Lung (tissue), 12 donors: ENCODE data around the gene FAM181B. TPM values are rescaled to one million over a fixed set of nuclear protein-coding genes. Genes with fewer than 3 reads are reported as not detected.

Experiments used
- ATAC-seq: fragments of 200-7000 bp; cut with Tn5 transposase; one replicate; pipeline ENCODE4 v1.9.1; 2020; ENCODE audit warnings: moderate number of reproducible peaks; ENCODE audit not compliant: insufficient read depth, low FRiP score
- DNase-seq, 3 donors: peaks; one replicate each; pipeline ENCODE4 v3.0.0-alpha.2; 2013 to 2017
- H3K27ac ChIP-seq, 2 donors: one replicate each; pipeline ENCODE4 v1.5.1; 2013; ENCODE audit warnings: mild to moderate bottlenecking in 2 of 2, moderate library complexity in 2 of 2, control low read depth in 1 of 2, inconsistent platforms in 1 of 2, low read depth in 1 of 2, low read length in 1 of 2
- H3K27me3 ChIP-seq, 3 donors: one replicate each; pipeline ENCODE4 v1.5.1; 2013; ENCODE audit warnings: low read length in 2 of 3; ENCODE audit not compliant: control insufficient read depth in 3 of 3, insufficient read depth in 3 of 3
- H3K36me3 ChIP-seq, 4 donors: one replicate each; pipeline ENCODE4 v1.5.1; 2013; ENCODE audit warnings: low read length in 4 of 4, mild to moderate bottlenecking in 1 of 4, moderate library complexity in 1 of 4; ENCODE audit not compliant: control insufficient read depth in 4 of 4, insufficient read depth in 4 of 4
- H3K4me1 ChIP-seq, 5 donors: one replicate each; pipeline ENCODE4 v1.5.1; 2013; ENCODE audit warnings: low read length in 5 of 5, mild to moderate bottlenecking in 2 of 5, moderate library complexity in 1 of 5; ENCODE audit not compliant: control insufficient read depth in 5 of 5, insufficient read depth in 5 of 5
- H3K4me3 ChIP-seq: one replicate; pipeline ENCODE4 v1.5.1; 2013; ENCODE audit warnings: mild to moderate bottlenecking, control low read depth, moderate library complexity
- H3K9ac ChIP-seq, 2 donors: one replicate each; pipeline ENCODE4 v1.5.1; 2013; ENCODE audit warnings: low read length in 2 of 2, control low read depth in 1 of 2; ENCODE audit not compliant: insufficient read depth in 1 of 2
- H3K9me3 ChIP-seq, 4 donors: one replicate each; pipeline ENCODE4 v1.5.1; 2013; ENCODE audit warnings: low read length in 3 of 4, mild to moderate bottlenecking in 1 of 4, moderate library complexity in 1 of 4; ENCODE audit not compliant: control insufficient read depth in 4 of 4, insufficient read depth in 3 of 4
- CTCF ChIP-seq: IDR thresholded peaks from 2 replicates; pipeline ENCODE4 v1.5.1; 2012; ENCODE audit warnings: mild to moderate bottlenecking; ENCODE audit errors: control extremely low read depth, extremely low read depth
- WGBS, 2 donors: extraction: QIAGEN DNeasy Blood & Tissue Kit; methylation state at CpG; one replicate each; pipeline ENCODE4 v1.1.7; 2013; 5-methylcytosine and 5-hydroxymethylcytosine counted together
- polyA plus RNA-seq, 2 donors: library from polyadenylated mRNA; stranded (reverse); fragments of 200-250 nt; gene quantifications; one replicate each; pipeline ENCODE4 v1.2.1, GENCODE V29; 2013
- total RNA-seq, 2 donors: library from RNA; depleted of rRNA in 1 of 2; stranded (reverse); fragments of >200 nt in 1 of 2; gene quantifications; one replicate each; pipeline ENCODE4 v1.2.1, GENCODE V29; 2014 to 2021
- donor health status: control.
- donor health status: control.
- donor health status: Bipolar disorder and iron deficiency.
- donor health status: healthy.
- donor health status: DM: yes; HTN: yes; CAD: no.

Gene FAM181B
- total and polyA plus RNA-seq, 4 donors, result 0.02 to 0.23 (median 0.14) TPM

GRCh38 chr11:82703226-82703625, 30.4 kb downstream of the FAM181B start:
- Histone ChIP-seq H3K27ac (no peak overlapping the region), H3K27me3 (no peaks in the 10 kb centered on the region), H3K36me3 (no peaks in the 10 kb centered on the region), H3K4me1 (no peaks in the 10 kb centered on the region), H3K4me3 (no peak overlapping the region), H3K9me3 (no peaks in the 10 kb centered on the region), H3K9ac (no peak overlapping the region)
- DNase-seq, result no peak
- no peak for TF ChIP-seq CTCF
- WGBS, 2 donors, result 87 to 93% methylated on average over 2 of the region's 2 CpGs
- no peak for ATAC-seq

GRCh38 chr11:82701847-82702520, 31.7 kb downstream of the FAM181B start:
- H3K36me3 ChIP-seq, result no peaks in the 10 kb centered on the region
- no peak overlapping the region for H3K9ac ChIP-seq
- WGBS, 2 donors, result 51 to 52% methylated on average over 7 of the region's 7 CpGs
- H3K4me1 ChIP-seq, result no peaks in the 10 kb centered on the region
- DNase-seq (peak; percentile 53 to 65 (median 58)), ATAC-seq (no peak)
- H3K4me3 ChIP-seq, result no peak overlapping the region
- H3K9me3 ChIP-seq, result no peaks in the 10 kb centered on the region
- TF ChIP-seq CTCF, result no peak
- no peak overlapping the region for H3K27ac ChIP-seq
- H3K27me3 ChIP-seq, result no peaks in the 10 kb centered on the region

GRCh38 chr11:82698576-82699352, 34.9 kb downstream of the FAM181B start:
- no peak overlapping the region for H3K4me3 ChIP-seq

More at GRCh38 chr11:82698576-82699352, 34.9 kb downstream of the FAM181B start:
- Histone ChIP-seq H3K27me3 (no peaks in the 10 kb centered on the region), H3K4me1 (no peaks in the 10 kb centered on the region), H3K27ac (no peak overlapping the region), H3K36me3 (no peaks in the 10 kb centered on the region), H3K9ac (no peak overlapping the region), H3K9me3 (no peaks in the 10 kb centered on the region)
- no peak for TF ChIP-seq CTCF
- ATAC-seq (no peak), DNase-seq (no peak)
- 71 to 77% methylated on average over 6 of the region's 6 CpGs for WGBS, 2 donors
